ENCODE results near the gene TUBA4A.
"Not testable (repeated sequence)": the region's sequence is repeated elsewhere in the genome, so short reads cannot be mapped to it uniquely, and the experiment has no call there.

Gene TUBA4A

DNA sequence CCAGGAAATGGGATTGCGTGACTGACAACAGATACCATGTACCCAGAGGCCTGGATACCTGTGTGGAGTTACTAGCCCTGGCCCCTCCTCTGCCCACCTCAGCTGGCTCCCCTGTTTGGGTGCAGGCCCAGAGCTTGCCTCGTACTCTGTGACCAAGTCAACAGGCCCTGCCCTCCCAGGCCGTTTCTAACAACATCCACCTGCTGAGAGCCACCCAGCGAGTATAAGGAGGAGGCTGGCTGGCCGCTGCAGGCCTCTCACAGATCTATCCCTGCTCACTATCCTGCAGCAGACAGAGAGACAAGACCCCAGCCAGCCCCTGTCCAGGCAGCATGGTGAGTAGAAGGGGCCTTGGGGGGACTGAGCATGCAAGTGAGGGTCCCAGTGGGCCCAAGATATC is 12.5 kb upstream of the TUBA4A start:
- TF ChIP-seq, protein P1, sequence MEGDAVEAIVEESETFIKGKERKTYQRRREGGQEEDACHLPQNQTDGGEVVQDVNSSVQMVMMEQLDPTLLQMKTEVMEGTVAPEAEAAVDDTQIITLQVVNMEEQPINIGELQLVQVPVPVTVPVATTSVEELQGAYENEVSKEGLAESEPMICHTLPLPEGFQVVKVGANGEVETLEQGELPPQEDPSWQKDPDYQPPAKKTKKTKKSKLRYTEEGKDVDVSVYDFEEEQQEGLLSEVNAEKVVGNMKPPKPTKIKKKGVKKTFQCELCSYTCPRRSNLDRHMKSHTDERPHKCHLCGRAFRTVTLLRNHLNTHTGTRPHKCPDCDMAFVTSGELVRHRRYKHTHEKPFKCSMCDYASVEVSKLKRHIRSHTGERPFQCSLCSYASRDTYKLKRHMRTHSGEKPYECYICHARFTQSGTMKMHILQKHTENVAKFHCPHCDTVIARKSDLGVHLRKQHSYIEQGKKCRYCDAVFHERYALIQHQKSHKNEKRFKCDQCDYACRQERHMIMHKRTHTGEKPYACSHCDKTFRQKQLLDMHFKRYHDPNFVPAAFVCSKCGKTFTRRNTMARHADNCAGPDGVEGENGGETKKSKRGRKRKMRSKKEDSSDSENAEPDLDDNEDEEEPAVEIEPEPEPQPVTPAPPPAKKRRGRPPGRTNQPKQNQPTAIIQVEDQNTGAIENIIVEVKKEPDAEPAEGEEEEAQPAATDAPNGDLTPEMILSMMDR (IDR thresholded peaks at IDR 0.05; ENCODE audit: low read depth, low read length) = no peak
- no peak for DNase-seq (ENCODE audit: extremely low read depth, low read depth)

DNA sequence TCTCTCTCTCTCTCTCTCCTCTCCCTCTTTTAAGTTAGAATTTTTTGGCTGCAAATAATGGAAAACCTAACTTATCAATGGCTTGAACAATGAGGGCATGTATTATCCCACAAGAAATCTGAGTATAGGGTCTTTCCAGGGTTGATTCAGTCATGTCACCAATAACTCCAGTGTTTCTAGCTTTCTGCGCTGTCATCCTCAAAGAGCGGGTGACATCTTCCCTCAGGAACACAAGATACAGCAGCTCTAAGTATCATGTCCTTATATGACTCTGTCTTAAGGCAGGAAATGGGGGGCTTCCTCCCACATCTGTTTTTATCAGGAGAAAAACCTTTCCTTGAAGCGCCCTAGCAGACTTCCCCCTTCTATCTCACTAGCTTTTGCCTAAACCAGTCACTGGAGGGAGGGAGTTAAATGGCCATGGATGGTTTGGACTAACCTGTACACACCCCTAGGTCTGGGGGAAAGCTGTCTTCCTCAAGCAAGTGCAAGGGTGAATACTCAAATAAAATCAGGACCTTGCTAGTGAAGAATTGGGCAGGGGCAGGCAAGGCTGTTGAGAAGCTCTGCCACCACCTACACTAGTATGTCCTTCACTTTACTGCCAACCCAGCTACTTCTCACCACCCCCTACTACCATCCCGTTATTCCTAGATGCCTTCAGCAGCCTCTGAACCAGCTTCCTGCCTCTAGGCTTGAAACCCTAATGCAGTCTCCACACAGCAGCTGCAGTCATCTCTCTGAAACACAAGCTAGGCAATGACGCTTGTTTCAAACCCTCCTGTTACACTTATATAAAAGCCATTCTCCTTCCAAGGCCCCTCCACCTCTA is 7.5 kb upstream of the TUBA4A start:
- DNase-seq (ENCODE audit: extremely low read depth, low read depth) = no peak
- TF ChIP-seq, protein P1 (IDR thresholded peaks at IDR 0.05; ENCODE audit: low read depth, low read length) = no peak

DNA sequence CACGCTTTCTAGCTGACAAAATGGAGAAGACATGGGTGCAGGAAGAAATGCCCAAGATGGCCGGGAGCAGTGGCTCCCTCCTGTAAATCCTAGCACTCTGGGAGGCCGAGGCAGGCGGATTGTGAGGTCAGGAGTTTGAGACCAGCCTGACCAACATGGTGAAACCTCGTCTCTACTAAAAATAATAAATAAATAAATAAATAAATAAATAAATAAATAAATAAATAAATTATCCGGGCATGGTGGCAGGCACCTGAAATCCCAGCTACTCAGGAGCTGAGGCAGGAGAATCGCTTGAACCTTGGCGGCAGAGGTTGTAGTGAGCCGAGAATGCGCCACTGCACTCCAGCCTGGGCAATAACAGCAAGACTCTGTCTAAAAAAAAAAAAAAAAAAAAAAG is 5.2 kb upstream of the TUBA4A start:
- not testable (repeated sequence) for DNase-seq (ENCODE audit: extremely low read depth, low read depth)

DNA sequence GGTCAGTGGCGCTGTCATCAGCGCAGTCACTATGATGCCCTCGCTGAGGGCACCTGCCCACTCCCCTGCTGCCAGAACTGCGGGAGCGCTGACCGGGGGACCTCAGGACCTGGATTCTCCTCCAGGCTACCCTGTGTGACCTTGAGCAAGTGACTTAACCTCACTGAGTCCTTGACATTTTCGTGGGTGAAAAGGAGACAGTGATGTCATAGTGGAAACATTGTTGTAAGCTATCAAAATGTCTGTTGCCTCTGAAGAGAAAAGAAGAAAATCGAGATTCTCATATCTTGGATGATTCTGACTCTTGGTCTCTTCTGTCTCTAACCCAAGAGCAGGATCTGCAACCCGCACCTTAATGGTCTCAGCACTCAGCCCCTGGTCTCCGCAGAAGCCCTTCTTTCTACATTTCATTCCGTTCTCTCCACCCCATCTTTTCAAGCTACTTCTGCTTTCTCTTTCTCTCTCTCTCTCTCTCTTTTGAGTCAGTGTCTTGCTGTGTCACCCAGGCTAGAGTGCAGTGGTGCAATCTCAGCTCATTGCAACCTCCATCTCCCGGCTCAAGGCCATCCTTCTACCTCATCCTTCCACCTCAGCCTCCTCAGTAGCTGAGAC is 978 bp upstream of the TUBA4A start:
- no peak for DNase-seq (ENCODE audit: extremely low read depth, low read depth)

DNA sequence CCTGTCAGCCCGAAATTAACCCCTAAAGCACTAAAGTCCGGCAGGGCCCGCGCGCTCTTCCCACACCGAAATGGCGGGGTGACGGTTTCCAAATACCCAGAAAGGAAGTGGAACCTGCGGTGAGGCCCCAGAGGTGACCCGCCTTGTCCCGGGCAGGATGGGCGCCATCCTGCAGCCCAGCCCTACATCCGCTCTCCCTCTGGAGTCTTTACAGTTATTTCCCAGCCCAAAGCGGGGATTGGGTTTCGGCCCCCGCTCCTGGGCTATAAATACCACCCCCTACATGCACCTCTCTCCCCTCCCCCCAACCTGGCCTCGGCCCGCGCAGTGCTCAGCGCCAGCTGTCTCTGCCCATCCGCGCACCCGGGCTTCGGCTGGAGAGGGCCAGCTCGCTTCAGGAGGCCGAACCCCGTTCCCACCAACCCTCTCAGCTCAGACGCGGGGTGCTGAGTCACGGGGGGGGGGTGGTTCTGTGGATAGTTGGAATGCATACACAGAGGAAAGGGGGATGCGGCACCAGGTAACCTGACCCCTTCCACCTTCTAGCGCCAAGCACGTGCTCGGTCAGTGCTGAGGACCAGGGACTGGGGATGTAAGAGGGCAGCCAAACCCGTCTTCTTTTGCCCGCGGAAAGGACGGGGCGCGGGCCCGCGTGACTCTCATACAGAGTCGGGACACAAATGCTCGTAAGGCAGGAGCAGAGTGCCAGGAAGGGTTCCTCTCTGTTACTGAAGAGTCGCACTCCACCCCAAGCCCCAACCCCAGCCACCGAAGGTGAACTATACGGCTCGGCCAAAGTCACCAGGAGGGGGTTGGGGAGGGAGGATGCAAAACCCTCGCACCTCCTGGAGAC is 592 bp downstream of the TUBA4A start, which contains the start of gene TUBA4B:
Gene TUBA4B, plus strand, starts transcription at position 344 of the 853 bp plus-strand sequence. Its CDS starts 165 bp downstream, at position 509.
- no peak for DNase-seq (ENCODE audit: extremely low read depth, low read depth)
- TF ChIP-seq, protein P1 (IDR thresholded peaks at IDR 0.05; ENCODE audit: low read depth, low read length) = no peak

More for the DNA sequence above, 978 bp upstream of the TUBA4A start:
- TF ChIP-seq, protein P1 (IDR thresholded peaks at IDR 0.05; ENCODE audit: low read depth, low read length) = no peak

DNA sequence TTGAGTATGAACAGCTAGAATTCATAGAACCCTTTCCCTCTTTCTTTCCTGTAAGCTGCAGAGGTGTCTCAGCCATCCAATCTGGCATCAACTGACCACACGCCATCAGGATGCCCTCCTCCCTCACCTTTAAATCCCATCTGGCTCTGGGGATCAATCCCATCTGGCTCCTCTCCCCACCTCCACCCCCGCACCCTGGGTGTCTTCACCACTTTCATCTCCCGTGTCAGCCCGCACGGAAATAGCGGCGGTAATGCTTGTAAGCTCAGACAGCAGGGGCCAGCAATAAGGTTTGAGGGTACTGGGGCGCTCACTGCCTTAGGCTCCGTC is 1.2 kb downstream of the TUBA4A start:
- TF ChIP-seq, protein P1 (IDR thresholded peaks at IDR 0.05; ENCODE audit: low read depth, low read length) = no peak
- DNase-seq (ENCODE audit: extremely low read depth, low read depth) = no peak

DNA sequence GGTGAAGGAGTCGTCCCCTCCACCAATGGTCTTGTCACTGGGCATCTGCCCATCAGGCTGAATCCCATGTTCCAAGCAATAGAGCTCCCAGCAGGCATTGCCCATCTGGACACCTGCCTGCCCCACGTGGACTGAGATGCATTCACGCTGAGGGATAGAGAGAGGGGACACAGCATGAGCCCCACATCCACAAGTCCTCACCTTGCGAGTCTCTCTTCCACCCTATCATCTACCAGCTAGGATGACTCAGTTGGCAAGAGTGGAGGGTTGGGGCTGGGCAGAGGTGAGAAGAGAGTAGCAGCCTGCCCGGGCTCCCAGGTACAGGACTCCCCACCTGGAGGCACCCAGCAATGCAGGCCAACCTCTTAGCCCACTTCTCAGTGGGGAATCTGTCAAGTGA is 1.6 kb downstream of the TUBA4A start:
- TF ChIP-seq, protein P1 (IDR thresholded peaks at IDR 0.05; ENCODE audit: low read depth, low read length) = no peak
- DNase-seq (ENCODE audit: extremely low read depth, low read depth) = no peak

Measured in AG09319 (cell line).